ENCODE measurements around the gene DOCK1.

Gene DOCK1

DNA sequence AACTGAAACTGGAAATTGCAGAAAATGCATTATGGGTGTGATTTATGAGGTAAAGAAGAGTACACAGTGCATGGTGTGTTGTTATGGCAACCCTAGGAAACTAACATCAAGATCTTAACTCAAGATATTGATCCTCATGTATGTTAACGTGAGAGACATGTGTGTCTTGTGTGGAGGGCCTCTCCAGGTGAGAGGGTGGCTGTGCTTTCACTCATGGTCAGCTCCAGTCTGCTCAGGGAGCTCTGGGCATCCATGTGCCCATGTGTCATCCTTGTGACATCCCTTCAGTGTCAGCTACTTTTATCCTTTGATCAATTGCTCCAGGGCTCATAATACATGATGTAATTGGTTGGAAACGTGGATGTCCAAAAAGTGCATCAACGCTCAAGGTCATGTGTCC is 316.1 kb downstream of the DOCK1 start:
- DNase-seq (ENCODE audit: low read depth): no peak

DNA sequence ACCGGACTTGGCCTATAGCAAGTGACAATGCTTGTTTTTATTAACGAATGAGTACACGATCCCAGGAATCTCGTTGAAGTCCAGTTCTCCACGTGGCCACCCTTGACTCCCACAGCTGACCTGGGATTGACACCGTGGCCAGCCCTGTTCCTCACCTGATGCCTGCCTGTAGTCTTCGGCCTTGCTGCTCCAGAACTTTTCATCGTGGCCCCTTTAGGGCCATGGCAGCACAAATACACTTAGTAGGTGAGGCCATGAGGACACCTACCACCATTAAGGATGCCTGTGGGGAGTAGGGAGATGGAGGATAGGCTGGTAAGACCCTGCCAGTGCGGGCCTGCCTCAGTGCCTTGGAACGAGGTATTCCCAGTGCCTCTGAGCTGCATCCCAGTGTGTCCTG is 321.8 kb downstream of the DOCK1 start:
- DNase-seq (ENCODE audit: low read depth): no peak

DNA sequence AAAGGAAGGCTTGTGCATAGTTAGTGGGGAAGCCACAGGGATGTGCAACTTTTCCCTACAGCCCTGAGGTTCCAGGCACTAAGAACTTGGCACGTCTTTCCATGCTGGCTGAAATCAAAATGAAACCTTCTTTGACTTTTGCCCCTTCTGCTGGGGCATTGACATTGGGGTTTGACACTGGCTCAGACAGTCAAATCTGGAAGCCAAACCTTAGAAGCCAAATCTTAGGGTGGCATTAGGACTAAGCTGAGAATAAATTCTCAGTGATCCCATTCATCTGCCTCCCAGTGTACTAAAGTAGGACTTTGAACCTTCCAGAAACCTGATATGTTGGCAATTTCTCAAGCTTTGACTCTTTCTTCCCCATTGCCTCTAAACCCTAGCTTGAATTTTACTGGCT is 322.4 kb downstream of the DOCK1 start:
- DNase-seq (ENCODE audit: low read depth): no peak

DNA sequence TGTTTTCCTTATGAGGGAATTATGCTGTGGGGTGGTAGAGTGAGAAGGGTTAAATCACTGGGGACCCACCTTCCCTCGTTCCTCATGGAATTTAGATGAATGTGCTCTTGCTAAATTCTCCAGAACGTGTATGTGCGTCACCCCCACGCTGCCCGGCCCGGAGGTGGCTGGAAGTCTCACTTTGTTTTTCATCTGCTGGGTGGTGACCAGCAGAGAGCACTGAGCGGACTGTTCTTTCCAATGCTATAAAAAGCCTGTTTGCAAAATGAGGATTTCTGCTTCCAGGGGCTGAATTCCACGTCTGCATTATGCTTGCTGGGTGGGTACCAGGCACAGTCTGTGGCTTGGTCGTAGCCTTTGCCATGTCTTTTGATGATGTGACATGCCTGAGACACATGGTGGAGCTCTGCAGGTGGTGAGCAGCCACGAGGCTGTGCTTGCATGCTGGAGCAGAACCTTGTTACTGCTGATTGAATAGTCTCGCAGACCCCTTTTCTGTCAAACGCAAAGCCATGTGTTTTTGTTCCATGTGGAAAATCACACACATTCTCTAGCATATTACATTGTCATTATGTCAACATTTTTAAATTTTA is 323.1 kb downstream of the DOCK1 start:
- no peak for DNase-seq (ENCODE audit: low read depth)

DNA sequence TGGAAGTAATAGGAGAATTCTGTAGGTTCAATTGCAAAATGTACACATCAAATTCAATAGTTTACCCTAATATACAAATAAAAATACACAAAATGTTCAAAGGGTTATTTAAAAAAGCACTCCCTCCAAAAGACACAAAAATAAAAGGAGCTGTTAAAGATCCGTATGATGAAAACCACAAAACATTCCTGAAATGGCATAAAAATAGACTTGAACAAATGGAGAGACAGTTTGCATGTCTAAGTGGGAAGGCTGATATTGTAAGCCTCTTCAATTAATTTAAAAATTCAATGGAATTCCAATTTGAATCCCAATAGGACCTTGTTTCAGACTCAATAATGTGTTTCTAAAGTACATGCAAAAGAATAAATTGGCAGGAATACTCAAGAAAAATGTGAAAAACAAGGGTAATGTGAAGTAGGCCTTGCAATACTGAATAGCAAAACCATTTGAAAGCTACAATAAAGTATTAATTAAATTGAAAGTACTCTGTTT is 329.1 kb downstream of the DOCK1 start:
- no peak for DNase-seq (ENCODE audit: low read depth)

DNA sequence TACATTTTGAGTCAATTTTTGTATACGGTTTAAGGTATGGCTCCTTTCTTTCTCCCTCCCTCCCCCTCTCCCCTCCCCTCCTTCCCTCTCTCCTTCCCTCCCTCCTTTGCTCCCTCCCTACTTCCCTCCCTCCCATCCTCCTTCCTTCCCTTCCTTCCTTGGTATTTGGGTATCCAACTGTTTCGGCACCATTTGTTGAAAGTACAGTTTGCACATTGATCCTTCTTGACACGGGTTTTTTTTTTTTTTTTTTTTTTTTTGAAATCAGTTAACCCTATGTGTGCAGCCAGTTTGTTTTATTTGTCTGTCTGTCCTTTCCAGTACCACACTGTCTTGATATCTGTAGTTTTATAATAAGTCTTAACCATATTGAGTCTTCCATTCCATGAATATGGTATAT is 331.0 kb downstream of the DOCK1 start:
- DNase-seq (ENCODE audit: low read depth): no peak

DNA sequence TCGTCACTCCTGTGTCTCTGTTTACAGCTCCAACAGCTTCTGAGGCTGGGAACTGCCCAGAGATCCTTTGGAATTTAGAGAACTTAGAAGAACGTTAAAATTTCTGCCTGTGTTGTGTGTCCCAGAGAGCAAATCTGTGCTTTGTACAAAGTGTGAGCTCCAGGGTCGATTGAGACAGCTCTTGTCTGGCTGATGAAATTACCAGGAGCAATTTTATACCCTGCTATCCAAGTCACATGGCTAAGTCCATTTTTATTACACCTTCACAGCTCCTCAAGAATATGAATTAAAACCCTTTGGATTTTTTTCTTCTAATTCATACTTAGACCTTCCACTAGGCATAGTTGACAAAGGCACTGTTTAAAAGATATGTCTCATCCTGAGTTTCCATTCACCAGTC is 337.7 kb downstream of the DOCK1 start:
- DNase-seq (ENCODE audit: low read depth): no peak

DNA sequence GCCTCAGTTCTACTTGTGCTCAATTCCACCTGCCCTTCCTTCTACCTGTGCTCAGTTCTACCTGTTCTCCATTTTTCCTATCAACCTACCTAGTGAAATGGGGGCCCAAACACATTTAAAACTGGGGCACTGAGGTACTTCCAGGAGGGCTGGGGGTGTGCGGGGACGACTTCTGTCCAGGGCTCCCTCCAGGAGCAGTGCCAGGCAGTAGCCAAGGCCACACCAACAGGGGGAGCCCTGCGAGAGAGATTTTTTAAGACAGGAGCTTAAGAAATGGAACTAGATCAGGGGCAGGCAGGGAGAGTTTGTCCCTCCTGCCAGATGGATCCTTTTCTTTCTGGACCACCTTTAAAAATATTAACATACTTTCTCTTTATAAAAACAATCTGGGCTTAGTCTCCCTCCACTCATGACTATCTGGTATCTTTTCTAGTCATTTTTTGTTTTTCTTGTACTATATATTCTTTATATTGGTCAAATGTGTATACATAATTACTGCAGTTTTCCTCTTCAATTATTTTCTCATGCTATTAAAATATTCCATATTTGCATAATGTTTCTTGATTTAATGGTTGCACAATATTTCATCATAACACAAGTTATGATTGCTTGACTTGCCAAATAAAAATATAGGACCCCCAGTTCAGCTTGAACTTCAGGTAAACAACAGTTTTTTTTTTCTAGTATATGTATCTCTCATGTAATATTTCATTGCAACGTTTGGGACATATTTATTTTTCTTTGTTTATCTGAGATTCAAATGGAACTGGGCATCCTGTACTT is 338.5 kb downstream of the DOCK1 start:
- DNase-seq (ENCODE audit: low read depth): peak; percentile 2

DNA sequence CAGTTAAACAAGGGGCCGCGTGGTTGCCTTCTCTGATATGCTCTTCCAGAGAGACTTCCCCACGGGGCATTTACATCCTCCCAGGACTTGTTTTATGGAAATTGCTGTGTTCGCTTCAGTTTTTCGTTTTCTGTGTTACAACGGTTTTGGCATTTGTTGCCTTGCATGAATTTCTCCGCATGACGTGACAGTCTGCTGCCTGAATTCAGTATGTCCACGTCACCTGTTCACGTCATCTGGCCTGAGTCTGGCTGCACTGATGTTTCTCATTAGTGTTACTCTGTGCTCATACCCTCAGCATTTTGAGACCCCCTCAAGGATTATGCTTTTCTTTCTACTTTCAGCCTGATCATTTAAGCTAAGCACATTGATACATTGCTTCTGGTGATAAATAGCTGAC is 340.2 kb downstream of the DOCK1 start:
- DNase-seq (ENCODE audit: low read depth): no peak

DNA sequence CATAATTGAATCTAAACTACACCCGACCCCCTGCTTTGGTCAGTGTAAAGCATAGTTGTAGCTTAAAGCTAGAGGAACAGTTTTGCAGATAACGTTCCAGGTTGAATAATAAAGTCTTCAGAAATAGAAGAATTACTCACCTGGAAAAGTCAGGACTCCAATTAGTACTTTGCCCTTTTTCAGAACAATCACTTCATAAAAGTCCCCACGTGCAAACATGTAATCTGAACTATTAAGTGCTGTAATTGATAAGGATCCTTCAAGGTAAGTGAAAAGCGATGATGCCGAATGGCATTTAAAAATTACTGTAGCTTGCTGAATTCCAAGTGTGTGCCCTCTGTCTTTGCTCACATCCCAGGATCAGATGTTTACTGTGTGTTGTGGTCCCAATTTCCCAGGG is 344.8 kb downstream of the DOCK1 start:
- no peak for DNase-seq (ENCODE audit: low read depth)

DNA sequence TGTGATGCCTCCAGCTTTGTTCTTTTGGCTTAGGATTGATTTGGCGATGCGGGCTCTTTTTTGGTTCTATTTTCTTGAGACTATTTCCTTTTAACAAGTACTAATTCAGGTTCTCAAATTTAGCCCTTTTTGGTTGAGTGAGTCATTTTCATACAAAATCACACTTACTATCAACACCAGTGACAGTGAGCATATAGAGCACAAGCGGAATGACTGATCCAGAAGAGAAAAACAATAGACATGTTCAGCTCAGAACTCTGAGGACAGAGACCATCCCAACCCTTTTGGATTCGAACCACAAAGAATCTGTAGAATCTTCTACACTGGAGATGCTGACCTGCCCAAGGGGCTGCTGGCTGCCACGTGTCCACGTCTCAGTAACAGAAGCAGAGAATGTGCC is 347.6 kb downstream of the DOCK1 start:
- no peak for DNase-seq (ENCODE audit: low read depth)

DNA sequence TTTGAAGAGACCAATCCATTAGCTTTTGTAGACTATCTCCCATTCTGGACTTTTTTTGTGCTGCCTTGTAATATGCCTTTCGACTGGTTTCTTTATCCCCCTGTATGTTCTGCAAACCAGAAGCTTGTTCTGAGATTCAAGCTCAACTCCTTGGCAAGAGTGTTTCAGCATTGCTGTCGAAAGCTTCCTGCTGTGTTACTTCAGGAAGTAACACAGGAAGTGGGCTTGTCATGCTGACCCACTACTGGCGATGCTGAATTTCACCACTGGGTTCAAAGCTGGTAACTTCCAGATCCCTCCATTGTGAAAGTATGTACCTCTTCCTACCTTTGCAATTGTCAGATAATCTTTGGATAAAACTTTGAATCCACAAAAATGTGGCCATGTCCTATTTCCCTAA is 349.0 kb downstream of the DOCK1 start:
- DNase-seq (ENCODE audit: low read depth): no peak

DNA sequence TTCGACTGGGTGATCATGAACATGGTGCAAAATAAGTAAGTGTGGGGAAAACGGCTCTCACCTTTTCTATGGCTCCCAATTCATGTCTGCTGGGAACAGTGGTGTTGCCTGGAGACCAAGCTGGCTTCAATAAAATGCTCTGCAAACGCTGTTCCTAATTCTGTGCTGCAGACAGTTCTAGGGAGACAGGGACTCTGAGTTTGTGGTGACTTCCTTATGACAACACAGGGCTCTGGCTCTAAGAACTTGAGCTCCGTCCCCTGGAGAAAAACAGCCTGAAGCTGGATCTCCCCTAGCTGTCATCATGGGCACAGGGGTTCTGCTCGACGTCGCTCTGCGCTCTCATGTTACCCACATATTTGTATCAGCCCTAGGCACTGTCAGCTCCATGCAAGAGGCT is 352.2 kb downstream of the DOCK1 start:
- no peak for DNase-seq (ENCODE audit: low read depth)

DNA sequence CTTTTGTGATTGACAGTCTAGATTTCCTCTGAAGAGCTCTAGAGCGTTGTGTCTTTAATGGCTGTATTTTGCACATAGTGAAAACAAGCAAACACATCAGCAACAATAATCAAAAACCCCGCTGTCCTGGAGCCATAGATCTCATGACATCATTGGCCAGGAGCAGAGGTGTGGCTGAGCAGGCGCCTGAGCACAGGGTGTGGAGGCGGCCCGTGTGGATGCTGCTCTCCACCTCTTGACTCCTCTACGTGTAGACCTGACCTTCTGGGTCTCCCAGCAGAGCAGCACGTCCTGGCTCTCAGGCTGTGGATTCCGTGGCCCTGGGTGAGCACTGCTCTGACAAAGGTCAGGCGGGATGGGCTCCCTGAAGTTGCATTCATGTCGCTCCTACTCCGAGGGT is 354.1 kb downstream of the DOCK1 start:
- DNase-seq (ENCODE audit: low read depth): no peak

DNA sequence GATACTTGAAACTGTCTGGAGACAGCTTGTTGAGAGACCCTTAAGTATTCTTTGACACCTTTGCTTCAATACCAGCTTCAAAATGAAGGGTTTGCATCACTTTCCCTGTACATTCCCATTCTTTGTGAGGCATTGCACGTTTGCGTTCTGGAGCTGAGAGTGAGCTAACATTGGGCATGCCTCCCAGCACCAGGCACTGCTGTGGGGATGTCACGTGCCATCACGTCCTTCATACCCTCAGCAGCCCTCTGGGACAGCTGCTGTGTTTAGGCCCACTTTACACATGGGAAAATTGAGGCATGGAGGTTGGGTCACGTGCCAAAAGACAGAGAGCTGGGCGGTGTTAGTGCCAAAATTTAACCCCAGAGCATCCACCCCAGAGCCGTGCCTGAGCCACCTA is 357.4 kb downstream of the DOCK1 start:
- no peak for DNase-seq (ENCODE audit: low read depth)

DNA sequence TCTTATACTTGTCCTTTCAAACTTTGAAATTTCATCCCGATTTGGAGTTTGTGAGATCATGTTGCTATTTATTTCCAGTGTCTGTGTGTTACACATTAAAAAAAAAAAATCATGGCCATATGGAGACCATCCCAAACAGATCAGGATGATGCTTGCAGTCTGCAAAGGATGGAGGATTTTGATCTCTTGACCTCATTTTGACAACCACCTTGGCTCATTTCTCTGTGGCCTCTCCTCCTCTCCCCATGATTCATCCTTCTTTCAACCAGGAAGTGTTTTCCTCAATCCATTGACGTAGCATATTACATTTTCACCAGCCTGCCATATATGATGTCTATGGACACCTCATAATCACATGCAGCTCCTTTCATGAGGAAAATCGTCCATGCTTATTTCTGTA is 360.1 kb downstream of the DOCK1 start:
- no peak for DNase-seq (ENCODE audit: low read depth)

DNA sequence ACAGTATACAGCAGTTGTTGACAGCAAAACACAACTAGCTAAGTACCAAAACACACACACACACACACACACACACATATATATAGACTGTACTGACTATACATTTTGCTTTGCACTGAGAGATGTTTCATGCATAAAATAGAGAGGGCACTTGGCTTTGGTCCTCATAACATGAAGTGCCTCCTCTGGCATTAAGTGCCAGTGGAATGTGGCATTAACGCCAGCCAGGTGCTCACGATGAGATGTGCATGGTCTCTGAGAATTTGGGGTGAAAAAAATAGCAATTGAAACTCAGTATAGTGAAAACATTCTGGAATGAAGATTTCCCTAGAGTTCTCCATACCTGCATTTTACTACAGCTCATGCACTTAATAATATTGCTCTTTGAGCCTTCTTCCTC is 361.2 kb downstream of the DOCK1 start:
- no peak for DNase-seq (ENCODE audit: low read depth)

DNA sequence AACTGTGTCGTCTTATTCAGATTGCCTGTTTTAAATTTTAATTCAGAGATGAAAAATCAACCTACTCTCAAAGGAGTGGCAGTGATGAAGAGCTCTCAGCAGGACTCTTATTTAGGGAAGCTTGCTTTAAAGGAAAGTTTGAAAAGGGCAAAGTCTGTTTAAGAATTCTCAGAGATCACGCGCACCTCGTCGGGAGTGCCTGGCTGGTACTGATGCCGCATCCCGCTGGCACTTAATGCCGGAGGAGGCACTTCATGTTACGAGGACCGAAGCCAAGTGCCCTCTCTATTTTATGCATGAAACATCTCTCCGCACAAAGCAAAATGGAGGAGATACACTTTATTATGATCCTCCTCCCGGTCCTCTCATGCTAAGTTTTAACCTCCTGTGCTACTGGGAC is 362.2 kb downstream of the DOCK1 start:
- no peak for DNase-seq (ENCODE audit: low read depth)

DNA sequence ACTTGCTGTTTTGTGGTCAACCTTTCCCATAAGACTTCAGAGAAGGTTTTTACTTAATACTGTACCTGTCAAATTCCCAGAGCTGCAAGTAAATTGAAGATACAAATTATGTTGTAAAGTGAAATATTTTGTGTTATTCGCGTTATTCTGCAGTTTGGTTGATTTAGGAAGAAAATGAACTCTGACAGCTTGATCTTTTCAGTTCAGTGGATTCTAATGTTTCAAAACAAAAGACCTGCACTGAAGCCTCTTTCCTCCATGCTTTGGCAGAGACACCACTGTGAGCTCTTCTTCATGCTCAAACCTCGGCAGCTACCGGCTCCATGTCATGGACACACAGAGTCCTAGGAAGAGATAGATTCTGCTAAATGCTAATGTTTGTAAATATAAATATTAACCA is 366.8 kb downstream of the DOCK1 start:
- no peak for DNase-seq (ENCODE audit: low read depth)

DNA sequence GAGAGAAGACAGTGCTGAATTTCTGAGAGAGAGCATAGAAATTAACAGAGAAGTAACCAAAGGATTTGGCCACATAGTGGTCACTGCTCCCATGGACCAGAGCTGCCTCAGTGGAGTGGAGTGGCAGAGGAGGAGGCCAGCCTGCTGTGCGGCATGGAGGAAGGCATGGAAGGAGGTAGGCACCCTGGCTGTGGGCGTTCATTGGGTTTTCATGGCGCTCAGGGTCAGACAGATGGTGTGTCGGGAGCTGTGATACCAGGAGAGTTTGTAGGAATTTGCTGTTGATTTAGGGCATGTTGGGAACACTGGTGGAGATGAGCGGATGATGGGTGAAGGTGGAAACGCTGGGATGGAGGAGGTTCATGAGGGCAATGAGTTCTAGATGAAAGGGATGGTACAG is 370.0 kb downstream of the DOCK1 start:
- no peak for DNase-seq (ENCODE audit: low read depth)

DNA sequence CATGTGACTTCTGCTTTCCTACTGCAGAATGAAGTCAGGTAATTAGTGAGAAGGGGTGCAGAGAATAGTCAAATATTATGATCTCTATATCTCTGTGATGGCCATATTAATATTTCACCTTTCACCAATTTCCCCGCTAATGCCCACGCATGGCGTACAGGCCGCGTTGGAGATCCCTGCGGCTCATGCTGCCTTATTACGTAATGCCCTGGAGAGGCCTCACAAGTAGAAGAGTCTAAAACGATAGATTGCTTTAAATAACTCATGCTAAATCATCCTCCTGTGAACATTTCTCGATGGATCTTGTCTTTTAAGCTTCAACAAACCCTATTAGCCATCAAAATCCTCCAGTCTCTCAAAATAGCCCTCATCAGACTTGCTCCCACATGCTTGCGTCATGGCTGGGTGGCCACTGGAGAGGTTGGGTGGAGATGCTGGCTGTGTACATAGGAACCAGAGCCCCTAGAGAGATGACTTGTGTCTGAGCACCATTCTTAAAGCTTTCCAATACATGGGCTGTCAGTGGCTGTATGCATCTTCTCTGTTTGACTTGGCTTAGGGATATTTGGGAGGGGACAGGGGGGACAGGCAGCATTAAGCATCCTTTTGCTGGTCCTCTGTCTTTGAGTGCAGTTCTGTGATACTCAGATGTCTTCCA is 370.7 kb downstream of the DOCK1 start:
- no peak for DNase-seq (ENCODE audit: low read depth)

DNA sequence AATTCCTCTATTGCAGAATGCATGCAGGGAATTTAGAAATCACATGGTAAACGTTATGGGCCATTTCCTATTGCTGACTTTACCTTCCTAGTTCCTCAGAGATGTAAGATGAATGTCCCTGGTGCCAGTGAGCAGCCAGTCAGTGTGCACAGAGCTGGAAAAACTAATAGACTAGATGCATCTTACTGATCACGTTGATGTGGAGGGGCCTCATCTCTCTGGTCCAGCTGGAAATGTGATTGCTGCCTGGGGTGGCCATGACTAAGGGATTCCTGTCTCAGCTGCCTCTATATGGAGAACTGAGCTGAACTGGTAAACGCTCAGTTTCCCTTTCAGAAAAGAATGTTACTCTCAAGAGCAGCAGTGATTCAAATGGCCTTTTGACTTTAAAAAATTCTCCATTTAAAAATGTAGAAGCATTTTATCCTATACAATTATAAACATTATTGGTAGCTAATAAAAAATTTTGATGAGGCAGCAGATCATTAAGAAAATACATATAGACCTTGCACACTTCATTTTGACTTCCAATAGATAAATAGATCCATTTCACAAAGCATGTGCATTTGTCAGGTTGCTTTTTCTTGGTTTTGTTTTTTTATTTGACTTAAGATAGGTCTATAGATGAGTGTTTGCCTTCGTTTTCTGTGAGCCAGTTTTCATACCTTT is 371.7 kb downstream of the DOCK1 start:
- no peak for DNase-seq (ENCODE audit: low read depth)

DNA sequence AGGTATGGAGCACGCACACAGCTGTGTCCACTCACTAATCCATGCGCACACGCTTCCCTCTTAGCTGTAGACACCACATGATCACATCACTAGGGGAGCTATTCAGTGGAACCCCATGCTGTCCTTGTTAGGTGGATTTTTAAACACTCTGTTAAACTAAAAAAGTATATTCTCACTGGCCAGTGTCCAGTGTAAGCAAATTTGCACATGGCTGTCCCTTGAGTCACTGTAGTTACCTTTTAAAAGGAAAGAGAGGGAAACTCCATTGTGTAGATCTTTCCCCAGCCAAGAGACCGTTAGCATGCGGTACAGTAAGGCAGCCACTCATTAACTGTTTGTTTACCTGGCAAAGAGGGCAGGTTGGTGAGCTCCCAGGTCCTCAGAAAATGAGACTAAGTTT is 372.8 kb downstream of the DOCK1 start:
- DNase-seq (ENCODE audit: low read depth): peak; percentile 5
